HG03565 (cell line): ENCODE data around the gene UBE2J2.
"Not testable (repeated sequence)": the region's sequence is repeated elsewhere in the genome, so short reads cannot be mapped to it uniquely, and the experiment has no call there.

Experiments used
- ATAC-seq: cut with Tn5 transposase; IDR thresholded peaks from one replicate; pipeline ENCODE4 v1.9.1; 2021; ENCODE audit warnings: mild to moderate bottlenecking, moderate library complexity; ENCODE audit not compliant: unreplicated experiment

The UBE2J2 gene

GRCh38 chr1:1273512-1274298, at the start of gene UBE2J2:
UBE2J2 (minus strand) TSS chr1:1273854; CDS start chr1:1267992, 5,862 bp downstream.
- ATAC-seq, result peak; percentile 60

GRCh38 chr1:1322952-1323351, 49.3 kb upstream of the UBE2J2 start:
- no peak for ATAC-seq

GRCh38 chr1:1322418-1322817, 48.8 kb upstream of the UBE2J2 start:
- ATAC-seq, result no peak

- no peak for ATAC-seq
These were observed 47.8 kb upstream of the UBE2J2 start for GRCh38 chr1:1321477-1321876.

DNA sequence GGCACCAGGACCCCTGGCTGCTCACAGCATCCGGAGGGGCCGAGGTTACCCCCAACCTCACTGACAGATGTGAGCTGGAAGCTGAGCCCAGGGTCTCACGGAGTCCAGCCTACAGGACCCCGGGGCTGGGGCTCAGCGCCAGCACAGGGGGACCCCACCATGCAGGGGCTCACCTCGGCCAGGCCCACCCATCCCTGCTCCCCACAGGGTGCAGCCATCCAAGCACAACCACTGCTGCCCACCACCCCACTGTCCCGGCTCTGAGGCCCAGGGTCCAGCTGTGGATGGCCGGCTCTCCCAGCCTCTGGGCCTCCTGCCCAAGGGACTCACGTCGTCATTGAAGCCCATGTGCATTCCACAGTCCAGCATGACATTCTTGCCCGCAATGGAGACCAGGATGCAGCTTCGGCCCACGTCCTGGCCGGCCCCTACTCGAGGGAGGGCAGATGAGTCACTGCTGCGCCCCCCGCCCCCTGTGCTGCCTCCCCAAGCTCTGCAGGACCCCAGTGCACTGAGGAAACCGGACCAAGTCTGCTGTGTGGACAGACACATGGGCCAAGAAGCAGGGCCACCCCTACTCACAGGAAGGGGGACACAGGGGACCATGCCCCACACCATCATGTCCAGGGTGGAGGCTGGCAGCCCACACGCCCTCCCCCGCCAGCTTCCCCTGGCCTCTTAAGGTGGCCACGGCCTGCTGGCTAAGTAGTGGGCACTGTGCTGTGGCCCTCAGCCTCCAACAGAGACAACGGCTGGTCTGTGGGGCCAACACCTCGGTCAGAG, 47.2 kb upstream of the UBE2J2 start:
- no peak for ATAC-seq

GRCh38 chr1:1319646-1319941, 45.9 kb upstream of the UBE2J2 start:
- no peak for ATAC-seq

DNA sequence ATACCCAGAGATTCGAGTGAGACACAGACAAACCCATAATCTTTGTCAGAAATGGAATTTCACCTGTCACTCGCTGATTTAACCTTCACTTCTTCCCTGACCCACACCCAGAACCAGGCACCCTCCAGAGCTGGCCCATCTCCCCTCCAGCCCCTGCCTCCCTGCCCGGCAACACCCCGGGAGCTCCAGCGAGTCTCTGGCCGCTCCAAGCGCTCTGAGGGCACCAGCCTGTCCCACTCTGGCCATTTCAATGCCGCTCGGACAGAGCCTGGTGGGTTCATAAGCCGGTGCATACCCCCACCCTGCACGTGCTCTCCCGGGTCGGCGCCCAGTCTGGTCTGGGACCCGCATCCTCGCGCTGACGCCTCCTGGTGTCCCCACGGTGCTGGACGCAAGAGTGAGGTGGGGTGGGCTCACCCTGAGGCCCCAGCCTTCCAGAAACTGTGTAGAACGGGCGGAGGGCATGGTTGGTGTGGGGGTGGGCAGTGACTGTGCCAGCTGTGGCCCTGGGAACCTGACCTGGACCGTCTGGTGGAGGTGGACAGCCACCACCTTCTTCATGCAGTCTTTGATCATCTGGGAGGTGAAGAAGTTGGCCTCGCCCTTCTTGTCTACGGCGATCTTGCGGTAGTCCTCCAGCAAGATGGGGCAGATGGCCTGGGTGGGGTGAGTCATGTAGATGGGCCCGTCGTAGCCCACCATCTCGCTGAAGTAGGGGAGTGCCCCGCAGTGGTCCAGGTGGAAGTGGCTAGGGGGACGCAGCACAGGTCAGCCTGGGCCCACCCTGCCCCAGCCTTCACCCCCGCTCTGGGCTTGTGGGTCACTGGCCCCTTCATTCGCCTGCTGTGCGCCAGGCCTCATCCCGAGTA, 45.4 kb upstream of the UBE2J2 start:
- ATAC-seq, result no peak

- no peak for ATAC-seq
These were observed 44.5 kb upstream of the UBE2J2 start for GRCh38 chr1:1318131-1318652.

DNA sequence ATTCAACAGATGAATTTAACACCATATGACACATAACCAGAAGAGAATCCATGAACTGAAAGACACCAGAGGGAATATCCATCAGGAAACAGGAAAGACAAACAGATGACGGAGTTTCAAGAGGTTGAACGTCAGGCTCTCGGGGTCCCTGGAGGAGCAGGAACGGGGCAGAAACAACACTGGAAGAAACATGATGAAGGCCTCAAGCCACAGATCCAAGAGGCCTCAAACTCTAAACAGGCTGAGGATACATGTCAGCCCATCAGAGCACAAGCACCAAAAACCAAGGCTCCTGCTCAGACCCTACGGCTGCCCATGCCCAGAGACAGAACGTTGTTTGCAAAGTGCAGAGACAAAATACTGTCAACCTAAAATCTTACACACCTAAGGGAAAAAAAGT, 43.8 kb upstream of the UBE2J2 start:
- ATAC-seq, result no peak

GRCh38 chr1:1316199-1316598, 42.5 kb upstream of the UBE2J2 start:
- not testable (repeated sequence) for ATAC-seq

- ATAC-seq, result no peak
These were observed 41.8 kb upstream of the UBE2J2 start for GRCh38 chr1:1315435-1315954.

GRCh38 chr1:1314678-1315335, 41.2 kb upstream of the UBE2J2 start:
- no peak for ATAC-seq

GRCh38 chr1:1314237-1314586, 40.6 kb upstream of the UBE2J2 start:
- no peak for ATAC-seq

DNA sequence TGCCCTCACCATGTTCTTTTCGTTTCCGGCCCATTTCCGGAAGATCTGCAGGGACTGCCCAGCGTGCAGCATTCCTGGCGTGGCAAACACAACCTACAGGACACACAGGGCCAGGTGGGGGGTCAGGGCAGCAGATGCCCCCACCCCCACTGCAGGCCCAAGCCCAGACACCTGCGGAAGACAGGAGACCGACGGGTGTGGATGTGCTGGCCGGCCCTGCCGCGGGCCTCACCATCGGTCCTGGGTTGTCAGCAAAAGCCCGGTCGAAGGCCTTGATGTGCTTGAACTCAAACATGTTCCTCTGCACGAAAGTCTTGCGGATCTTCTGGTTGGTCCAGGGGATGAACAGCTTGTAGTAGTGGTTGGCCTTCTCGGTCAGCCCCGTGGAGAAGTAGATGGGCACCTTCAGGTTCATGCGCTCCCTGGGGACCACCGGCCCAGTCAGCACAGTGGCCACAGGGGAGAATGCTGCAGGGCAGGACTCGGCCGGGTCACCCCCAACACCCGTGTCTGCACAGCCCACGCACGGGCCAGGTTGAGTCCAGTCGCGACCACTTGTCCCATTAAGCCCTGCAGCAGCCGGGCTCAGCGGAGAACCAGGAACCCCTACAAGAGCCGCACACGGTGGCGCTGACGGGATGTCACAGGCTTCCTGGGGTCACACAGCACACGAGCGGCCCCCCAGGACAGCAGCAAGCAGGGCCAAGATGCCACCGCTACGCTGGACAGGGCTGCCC, 40.0 kb upstream of the UBE2J2 start:
- no peak for ATAC-seq

- no peak for ATAC-seq
These were observed 39.0 kb upstream of the UBE2J2 start for GRCh38 chr1:1312450-1313314.

DNA sequence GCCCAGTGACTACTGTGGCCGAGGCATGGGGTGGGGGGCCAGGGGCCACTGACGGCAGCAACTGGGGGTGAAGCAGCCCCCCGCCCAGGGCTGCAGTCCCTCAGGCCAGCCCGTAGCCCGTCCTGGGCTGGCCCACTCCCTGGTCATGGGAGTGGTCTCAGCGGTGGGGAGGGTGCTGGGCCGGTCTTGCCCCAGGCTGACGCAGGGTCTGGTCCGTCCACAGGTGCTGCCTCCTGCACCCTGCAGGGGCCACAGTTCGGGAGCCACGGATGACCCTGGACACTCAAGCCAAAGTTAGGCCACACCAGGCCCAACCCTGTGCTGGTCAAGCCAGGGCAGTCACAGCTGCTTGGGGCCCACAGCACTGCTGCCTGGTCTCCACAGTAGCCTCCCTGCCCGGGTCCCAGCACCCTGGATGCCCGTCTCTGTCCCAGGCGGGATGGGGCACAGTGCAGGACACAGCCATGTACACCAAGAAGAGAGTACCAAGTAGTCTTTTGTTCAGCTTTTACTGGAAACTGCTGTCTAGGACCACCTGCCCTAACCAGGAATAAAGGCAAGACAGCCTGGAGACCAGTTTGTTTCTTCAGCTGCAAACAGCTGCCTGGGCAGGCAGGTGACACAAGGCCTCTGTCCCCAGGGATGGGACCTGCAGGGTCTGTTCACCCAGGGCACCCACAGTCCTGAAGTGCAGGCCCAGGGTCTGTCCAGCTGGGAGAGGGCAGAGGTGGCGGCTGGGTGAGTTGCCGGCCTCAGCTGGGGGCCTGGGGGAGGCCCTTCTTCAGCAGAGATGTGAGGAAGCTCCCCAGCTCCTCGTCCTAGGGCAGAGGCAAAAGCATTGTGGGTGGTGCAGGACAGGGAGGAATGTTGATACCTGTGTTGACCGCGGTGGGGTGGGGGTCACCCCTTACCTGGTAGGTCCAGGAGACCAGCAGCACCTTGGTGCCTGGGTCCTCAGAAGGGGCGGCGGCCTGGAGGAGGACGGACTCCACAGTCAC, 37.8 kb upstream of the UBE2J2 start:
- no peak for ATAC-seq

DNA sequence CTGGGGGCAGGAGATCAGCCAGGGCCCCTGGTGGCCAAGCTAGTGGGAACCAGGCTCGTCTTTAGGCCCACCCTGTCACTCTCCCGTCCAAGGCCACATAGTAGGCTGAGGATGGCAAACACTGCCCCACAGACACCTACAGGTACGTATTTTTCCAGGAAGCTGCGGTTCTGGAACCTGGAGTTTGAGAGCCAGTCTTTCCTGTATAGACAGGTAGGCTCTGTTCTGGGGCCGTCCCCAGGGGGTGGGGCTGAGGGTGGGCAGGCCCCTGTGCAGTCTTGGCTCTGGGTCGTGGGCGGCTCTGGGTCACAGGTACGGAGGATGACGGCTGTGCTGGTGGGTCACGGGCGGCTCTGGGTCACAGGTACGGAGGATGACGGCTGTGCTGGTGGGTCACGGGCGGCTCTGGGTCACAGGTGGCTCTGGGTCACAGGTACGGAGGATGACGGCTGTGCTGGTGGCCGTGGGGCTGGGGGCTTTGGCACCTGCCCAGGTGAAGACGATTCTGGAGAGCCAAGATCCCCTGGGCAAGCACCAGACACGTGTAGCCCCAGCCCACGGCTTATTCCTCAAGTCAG, 36.9 kb upstream of the UBE2J2 start:
- ATAC-seq, result no peak

DNA sequence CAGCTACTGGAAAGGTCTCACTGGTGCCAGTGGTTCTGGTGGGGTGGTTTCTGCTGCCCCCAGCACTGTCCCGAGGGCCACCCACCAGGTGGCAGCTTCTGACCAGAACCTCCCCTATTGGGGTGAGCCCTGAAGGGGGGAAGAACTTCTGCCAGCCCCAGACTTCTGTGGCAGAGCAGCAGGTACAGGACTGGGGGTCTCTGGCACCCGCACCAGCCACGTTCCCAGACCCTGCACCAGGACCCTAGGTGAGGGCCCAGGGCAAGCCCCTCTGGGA, 36.4 kb upstream of the UBE2J2 start:
- ATAC-seq, result no peak
